Loucy (cell line): ENCODE results near the gene STUM.

Experiments used
- H2AFZ ChIP-seq: fragments of 200-600 bp; sonication (generic); 2 replicates; pipeline ENCODE4 v1.6.0; 2016; ENCODE audit warnings: antibody characterized with exemption, mild to moderate bottlenecking, low read length, moderate library complexity
- H3F3A ChIP-seq: fragments of 200-600 bp; 2 replicates; pipeline ENCODE4 v1.6.0; 2016; ENCODE audit warnings: antibody characterized with exemption, low read depth, mild to moderate bottlenecking
- H3K27me3 ChIP-seq: fragments of 200-600 bp; sonication (generic); 2 replicates; pipeline ENCODE4 v1.6.1; 2014; ENCODE audit warnings: low read length, mild to moderate bottlenecking; ENCODE audit not compliant: insufficient read depth, poor library complexity, severe bottlenecking
- H3K36me3 ChIP-seq: fragments of 200-600 bp; sonication (generic); 2 replicates; pipeline ENCODE4 v1.6.1; 2016; ENCODE audit warnings: low read length; ENCODE audit not compliant: insufficient read depth
- H3K4me1 ChIP-seq: fragments of 200-600 bp; sonication (generic); 2 replicates; pipeline ENCODE4 v1.5.1; 2014; ENCODE audit warnings: low read length, mild to moderate bottlenecking; ENCODE audit not compliant: insufficient read depth, poor library complexity, severe bottlenecking
- H3K4me2 ChIP-seq: fragments of 200-600 bp; sonication (generic); 2 replicates; pipeline ENCODE4 v1.6.0; 2014; ENCODE audit warnings: antibody characterized with exemption, low read length, low read depth, mild to moderate bottlenecking; ENCODE audit not compliant: poor library complexity, severe bottlenecking
- H3K4me3 ChIP-seq: fragments of 200-600 bp; sonication (generic); 2 replicates; pipeline ENCODE4 v1.5.1; 2014; ENCODE audit warnings: low read length, mild to moderate bottlenecking, mixed read lengths; ENCODE audit not compliant: poor library complexity, severe bottlenecking
- H3K79me2 ChIP-seq: fragments of 200-600 bp; sonication (generic); 2 replicates; pipeline ENCODE4 v1.6.1; 2014; ENCODE audit warnings: low read length; ENCODE audit not compliant: insufficient read depth
- H3K9ac ChIP-seq: fragments of 200-600 bp; sonication (generic); 2 replicates; pipeline ENCODE4 v1.6.0; 2014; ENCODE audit warnings: mild to moderate bottlenecking, low read depth, low read length, moderate library complexity; ENCODE audit not compliant: poor library complexity, severe bottlenecking
- H3K9me2 ChIP-seq: fragments of 200-600 bp; sonication (generic); replicated peaks from 2 replicates; pipeline ENCODE4 v1.6.1; 2016; ENCODE audit warnings: low read depth, low read length, mixed read lengths
- H3K9me3 ChIP-seq: fragments of 200-600 bp; sonication (generic); 2 replicates; pipeline ENCODE4 v1.6.1; 2014; ENCODE audit warnings: mild to moderate bottlenecking, antibody characterized with exemption, low read length, low read depth; ENCODE audit not compliant: insufficient read depth
- H4K20me1 ChIP-seq: fragments of 200-600 bp; sonication (generic); 2 replicates; pipeline ENCODE4 v1.6.0; 2014; ENCODE audit warnings: antibody characterized with exemption, low read length, mild to moderate bottlenecking; ENCODE audit not compliant: insufficient read depth, poor library complexity, severe bottlenecking
- EZH2phosphoT487 ChIP-seq: fragments of 200-600 bp; IDR thresholded peaks from 2 replicates; pipeline ENCODE4 v1.6.1; 2018; ENCODE audit warnings: antibody characterized with exemption, mild to moderate bottlenecking, moderate library complexity, borderline replicate concordance
- TF ChIP-seq, protein P1 (sequence below): fragments of 200-600 bp; sonication (generic); conservative IDR thresholded peaks from 2 replicates; pipeline ENCODE4 v1.5.1; 2014; ENCODE audit warnings: mild to moderate bottlenecking, antibody characterized with exemption, low read length

STUM gene

DNA sequence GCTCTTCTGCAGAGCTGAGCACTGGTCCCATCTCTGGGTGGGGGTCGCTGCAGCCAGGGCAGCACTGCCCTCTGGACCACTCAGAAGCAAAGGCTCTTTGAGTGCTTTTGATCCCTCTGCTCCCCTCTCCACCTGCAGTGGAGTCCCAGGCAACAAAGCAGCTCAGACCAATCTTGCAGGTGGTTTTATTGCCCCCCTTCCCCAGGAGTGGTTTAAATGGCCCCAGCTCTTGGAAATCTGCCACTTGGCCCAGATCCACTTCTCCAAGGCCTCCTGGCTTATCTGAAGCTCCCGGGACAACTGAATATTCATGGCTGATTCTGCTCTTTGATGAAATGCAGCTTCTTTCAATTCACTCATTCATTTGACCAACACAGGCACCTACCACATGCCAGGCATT, 2.7 kb downstream of the STUM start:
- H3F3A ChIP-seq, result no peaks in the 10 kb centered on the region
- no peaks in the 10 kb centered on the region for H4K20me1 ChIP-seq
- H3K9me2 ChIP-seq, result no peaks in the 10 kb centered on the region
- no peaks in the 10 kb centered on the region for H3K27me3 ChIP-seq
- H3K4me3 ChIP-seq, result no peak overlapping the region
- no peak overlapping the region for H3K4me2 ChIP-seq
- H3K4me1 ChIP-seq, result no peaks in the 10 kb centered on the region
- no peak overlapping the region for H3K9ac ChIP-seq
- TF ChIP-seq, protein P1, sequence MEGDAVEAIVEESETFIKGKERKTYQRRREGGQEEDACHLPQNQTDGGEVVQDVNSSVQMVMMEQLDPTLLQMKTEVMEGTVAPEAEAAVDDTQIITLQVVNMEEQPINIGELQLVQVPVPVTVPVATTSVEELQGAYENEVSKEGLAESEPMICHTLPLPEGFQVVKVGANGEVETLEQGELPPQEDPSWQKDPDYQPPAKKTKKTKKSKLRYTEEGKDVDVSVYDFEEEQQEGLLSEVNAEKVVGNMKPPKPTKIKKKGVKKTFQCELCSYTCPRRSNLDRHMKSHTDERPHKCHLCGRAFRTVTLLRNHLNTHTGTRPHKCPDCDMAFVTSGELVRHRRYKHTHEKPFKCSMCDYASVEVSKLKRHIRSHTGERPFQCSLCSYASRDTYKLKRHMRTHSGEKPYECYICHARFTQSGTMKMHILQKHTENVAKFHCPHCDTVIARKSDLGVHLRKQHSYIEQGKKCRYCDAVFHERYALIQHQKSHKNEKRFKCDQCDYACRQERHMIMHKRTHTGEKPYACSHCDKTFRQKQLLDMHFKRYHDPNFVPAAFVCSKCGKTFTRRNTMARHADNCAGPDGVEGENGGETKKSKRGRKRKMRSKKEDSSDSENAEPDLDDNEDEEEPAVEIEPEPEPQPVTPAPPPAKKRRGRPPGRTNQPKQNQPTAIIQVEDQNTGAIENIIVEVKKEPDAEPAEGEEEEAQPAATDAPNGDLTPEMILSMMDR, result no peak
- TF ChIP-seq EZH2phosphoT487, result no peak
- H3K9me3 ChIP-seq, result no peaks in the 10 kb centered on the region
- H3K36me3 ChIP-seq, result no peaks in the 10 kb centered on the region
- H2AFZ ChIP-seq, result no peak overlapping the region
- H3K79me2 ChIP-seq, result no peaks in the 10 kb centered on the region

DNA sequence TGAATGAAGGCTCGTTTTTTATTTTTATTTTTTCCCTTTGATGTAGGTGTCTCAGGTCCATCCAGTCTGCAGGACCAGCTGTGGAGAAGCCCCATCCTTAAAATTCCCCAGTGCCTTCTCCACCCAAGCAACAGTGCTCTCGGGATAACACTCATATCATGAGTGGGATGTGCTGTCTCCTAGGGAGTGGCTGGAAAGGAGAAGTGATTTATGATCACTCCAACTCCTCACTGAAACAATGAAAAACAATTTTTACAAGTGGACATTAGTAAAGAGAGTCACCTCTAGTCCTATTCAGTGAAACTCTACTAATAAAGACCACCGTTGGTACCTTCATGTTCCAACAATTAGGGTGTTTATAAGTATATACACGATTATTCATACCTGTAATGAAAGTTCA, 3.5 kb downstream of the STUM start:
- H3K4me2 ChIP-seq, result no peak overlapping the region
- H3K9ac ChIP-seq, result no peak overlapping the region
- no peaks in the 10 kb centered on the region for H3K9me3 ChIP-seq
- H3F3A ChIP-seq, result no peaks in the 10 kb centered on the region
- H3K79me2 ChIP-seq, result no peaks in the 10 kb centered on the region
- no peaks in the 10 kb centered on the region for H3K9me2 ChIP-seq
- no peak overlapping the region for H2AFZ ChIP-seq
- no peaks in the 10 kb centered on the region for H3K4me1 ChIP-seq
- H3K36me3 ChIP-seq, result no peaks in the 10 kb centered on the region
- H3K4me3 ChIP-seq, result no peak overlapping the region
- TF ChIP-seq, protein P1, result no peak
- H3K27me3 ChIP-seq, result no peaks in the 10 kb centered on the region
- H4K20me1 ChIP-seq, result no peaks in the 10 kb centered on the region

DNA sequence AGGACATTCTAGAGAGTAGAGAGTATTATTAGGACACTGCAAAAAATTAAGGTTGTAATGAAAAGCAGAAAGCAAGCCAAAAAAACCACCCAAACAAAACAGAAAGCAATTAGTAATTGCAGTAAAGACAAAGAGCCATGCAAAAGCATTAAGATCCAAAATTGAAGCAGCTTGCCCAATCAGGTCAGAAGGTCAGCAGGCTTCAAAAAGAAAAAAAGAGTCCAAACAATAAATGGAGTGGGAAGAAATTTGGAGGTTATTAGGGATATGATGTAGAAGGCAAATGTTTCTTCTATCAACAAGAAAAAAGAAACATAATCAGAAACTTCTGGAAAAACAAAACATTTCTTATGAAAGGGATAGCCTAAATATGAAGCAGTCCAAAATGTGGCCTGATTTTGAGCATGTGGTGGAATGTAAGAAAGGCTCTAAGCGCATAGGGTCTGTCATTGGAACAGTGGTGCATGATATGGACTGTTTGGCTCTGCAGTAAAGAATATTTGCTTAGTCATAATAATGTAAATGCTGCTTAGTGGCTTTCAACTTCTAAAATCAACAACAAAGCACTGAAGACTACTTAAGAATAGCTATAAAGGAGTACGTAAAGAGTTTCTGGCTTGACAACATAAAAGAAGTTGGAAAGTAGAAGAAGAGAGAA, 4.8 kb downstream of the STUM start:
- H3F3A ChIP-seq, result no peaks in the 10 kb centered on the region
- no peaks in the 10 kb centered on the region for H3K9me2 ChIP-seq
- H3K9ac ChIP-seq, result no peak overlapping the region
- no peaks in the 10 kb centered on the region for H3K27me3 ChIP-seq
- H3K4me2 ChIP-seq, result no peak overlapping the region
- no peaks in the 10 kb centered on the region for H4K20me1 ChIP-seq
- no peak overlapping the region for H3K4me3 ChIP-seq
- no peaks in the 10 kb centered on the region for H3K36me3 ChIP-seq
- TF ChIP-seq, protein P1, result no peak
- no peak for TF ChIP-seq EZH2phosphoT487
- H3K79me2 ChIP-seq, result no peaks in the 10 kb centered on the region
- H2AFZ ChIP-seq, result no peak overlapping the region
- no peaks in the 10 kb centered on the region for H3K4me1 ChIP-seq
- no peaks in the 10 kb centered on the region for H3K9me3 ChIP-seq
